Spleen (tissue), 11 donors: ENCODE measurements around the gene HSD11B1L. TPM values are rescaled to one million over a fixed set of nuclear protein-coding genes. Genes with fewer than 3 reads are reported as not detected.
A peak's percentile ranks its signal among the peaks of the same experiment; 100 is the strongest.

ENCODE experiments used
- DNase-seq: peaks from one replicate; pipeline ENCODE4 v3.0.0-alpha.2; 2020
- H3K27ac ChIP-seq, 8 donors: fragments of 200-600 bp; sonication (generic) in 7 of 8; 1 replicate in 4 of 8; 2 replicates in 4 of 8; pipeline versions ENCODE4 v1.5.0 to v1.8.0; 2016 to 2021; ENCODE audit warnings: inconsistent platforms in 4 of 8, mild to moderate bottlenecking in 4 of 8, moderate library complexity in 1 of 8
- H3K27me3 ChIP-seq, 7 donors: fragments of 200-600 bp; sonication (generic) in 6 of 7; replicated peaks in 1 of 7; 1 replicate in 4 of 7; 2 replicates in 3 of 7; pipeline versions ENCODE4 v1.5.0 to v1.8.0; 2016 to 2021; ENCODE audit warnings: inconsistent platforms in 3 of 7, mild to moderate bottlenecking in 1 of 7
- H3K36me3 ChIP-seq, 6 donors: fragments of 200-600 bp; sonication (generic) in 5 of 6; 1 replicate in 4 of 6; 2 replicates in 2 of 6; pipeline versions ENCODE4 v1.5.0 to v1.8.0; 2016 to 2021; ENCODE audit warnings: inconsistent platforms in 2 of 6
- H3K4me1 ChIP-seq, 6 donors: fragments of 200-600 bp; sonication (generic) in 5 of 6; 1 replicate in 3 of 6; 2 replicates in 3 of 6; pipeline versions ENCODE4 v1.5.0 to v1.8.0; 2016 to 2021; ENCODE audit warnings: inconsistent platforms in 3 of 6
- H3K4me3 ChIP-seq, 8 donors: fragments of 200-600 bp; sonication (generic) in 7 of 8; 1 replicate in 4 of 8; 2 replicates in 4 of 8; pipeline versions ENCODE4 v1.5.0 to v1.8.0; 2016 to 2021; ENCODE audit warnings: inconsistent platforms in 4 of 8, mild to moderate bottlenecking in 4 of 8, moderate library complexity in 2 of 8
- H3K9me3 ChIP-seq, 8 donors: fragments of 200-600 bp; sonication (generic) in 7 of 8; 1 replicate in 4 of 8; 2 replicates in 4 of 8; pipeline versions ENCODE4 v1.5.0 to v1.8.0; 2016 to 2021; ENCODE audit warnings: inconsistent platforms in 4 of 8
- POLR2A ChIP-seq, 3 donors: fragments of 450-650 bp; IDR thresholded peaks; one replicate each; pipeline ENCODE4 v1.5.1; 2017; ENCODE audit warnings: antibody characterized with exemption in 3 of 3, mild to moderate bottlenecking in 1 of 3
- POLR2AphosphoS5 ChIP-seq, 3 donors: sonication (generic); formaldehyde crosslinking; IDR thresholded peaks; one replicate each; pipeline ENCODE4 v1.5.1; 2017; ENCODE audit warnings: antibody characterized with exemption in 3 of 3
- WGBS, 5 donors: extraction: QIAGEN DNeasy Blood & Tissue Kit in 3 of 5; methylation state at CpG; one replicate each; pipeline versions ENCODE4 v1.1.5 to v1.1.7; 2013 to 2018; 5-methylcytosine and 5-hydroxymethylcytosine counted together
- intact Hi-C: fragments of 100-400 bp; cut with DNase I; formaldehyde crosslinking; loops from one replicate; pipeline ENCODE4 v1.15.0; 2023; ENCODE audit warnings: low total_unique reads
- polyA plus RNA-seq, 3 donors: library from polyadenylated mRNA; stranded (reverse); fragments of 200-250 nt; gene quantifications; one replicate each; pipeline ENCODE4 v1.2.1, GENCODE V29; 2013
- total RNA-seq, 7 donors: library from RNA; depleted of rRNA in 3 of 7; stranded (reverse); fragments of >200 nt in 3 of 7; fragmentation: NEBNext Ultra II Directional in 4 of 7; extraction: Animal tissue kit (Norgen Biotek cat#: 25700) in 4 of 7; gene quantifications; one replicate each; pipeline versions ENCODE4 v1.1.0 to v1.2.1, GENCODE V29; 2016 to 2021
- TF ChIP-seq, protein P1 (sequence below), 11 experiments: fragments of 200-600 bp in 7 of 11; fragments of 450-650 bp in 4 of 11; sonication (generic) in 4 of 11; IDR thresholded peaks in 8 of 11; conservative IDR thresholded peaks in 3 of 11; 1 replicate in 7 of 11; 2 replicates in 4 of 11; pipeline versions ENCODE4 v1.4.0 to v1.8.0; 2016 to 2021; ENCODE audit warnings: antibody characterized with exemption in 11 of 11, inconsistent platforms in 4 of 11, mild to moderate bottlenecking in 1 of 11
- donor health status: healthy with polysubstance abuse.
- donor health status: DM: no; HTN: no; CAD: no; lungs with moderate emphysema.
- donor health status: DM: no; HTN: no; CAD: no.
- donor health status: Bipolar disorder and iron deficiency.
- donor health status: healthy.
- donor health status: DM: no; HTN: no; CAD: no.
- donor health status: DM: yes; HTN: yes; CAD: no.

HSD11B1L gene
- total and polyA plus RNA-seq, 10 donors, result 1.9 to 8.8 (median 3.6) TPM

DNA sequence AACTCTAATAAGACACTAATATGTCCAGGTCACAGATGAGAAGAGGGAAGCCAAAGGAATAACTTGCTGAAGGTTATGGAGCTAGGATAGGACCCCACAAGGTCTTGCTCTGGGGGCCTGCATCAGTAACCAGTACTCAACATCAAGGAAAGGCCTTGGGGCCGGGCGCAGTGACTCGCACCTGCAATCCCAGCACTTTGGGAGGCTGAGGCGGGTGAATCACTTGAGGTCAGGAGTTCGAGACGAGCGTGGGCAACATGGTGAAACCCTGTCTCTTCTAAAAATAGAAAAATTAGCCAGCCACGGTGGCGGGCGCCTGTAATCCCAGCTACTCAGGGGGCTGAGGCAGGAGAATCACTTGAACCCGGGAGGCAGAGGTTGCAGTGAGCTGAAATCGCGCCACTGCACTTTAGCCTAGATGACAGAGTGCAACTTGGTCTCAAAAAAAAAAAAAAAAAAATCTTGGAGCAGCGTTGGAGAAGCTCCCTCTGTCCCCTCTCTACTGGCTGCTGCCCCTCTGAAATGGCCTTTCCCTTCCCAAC is 37.3 kb downstream of the HSD11B1L start:
- no peak for DNase-seq
- Histone ChIP-seq H3K4me3 (peak overlapping the region in 5 of 8 donors; percentile 79 to 91 (median 90)), H3K9me3 (no peaks in the 10 kb centered on the region), H3K27ac (peak overlapping the region in 2 of 8 donors; percentile 93 to 94), H3K36me3 (peaks cover 0 to 40% (median 13%) of the 10 kb centered on the region in 6 donors), H3K4me1 (peaks cover 18 to 52% (median 37%) of the 10 kb centered on the region in 6 donors), H3K27me3 (no peaks in the 10 kb centered on the region)
- TF ChIP-seq, protein P1, sequence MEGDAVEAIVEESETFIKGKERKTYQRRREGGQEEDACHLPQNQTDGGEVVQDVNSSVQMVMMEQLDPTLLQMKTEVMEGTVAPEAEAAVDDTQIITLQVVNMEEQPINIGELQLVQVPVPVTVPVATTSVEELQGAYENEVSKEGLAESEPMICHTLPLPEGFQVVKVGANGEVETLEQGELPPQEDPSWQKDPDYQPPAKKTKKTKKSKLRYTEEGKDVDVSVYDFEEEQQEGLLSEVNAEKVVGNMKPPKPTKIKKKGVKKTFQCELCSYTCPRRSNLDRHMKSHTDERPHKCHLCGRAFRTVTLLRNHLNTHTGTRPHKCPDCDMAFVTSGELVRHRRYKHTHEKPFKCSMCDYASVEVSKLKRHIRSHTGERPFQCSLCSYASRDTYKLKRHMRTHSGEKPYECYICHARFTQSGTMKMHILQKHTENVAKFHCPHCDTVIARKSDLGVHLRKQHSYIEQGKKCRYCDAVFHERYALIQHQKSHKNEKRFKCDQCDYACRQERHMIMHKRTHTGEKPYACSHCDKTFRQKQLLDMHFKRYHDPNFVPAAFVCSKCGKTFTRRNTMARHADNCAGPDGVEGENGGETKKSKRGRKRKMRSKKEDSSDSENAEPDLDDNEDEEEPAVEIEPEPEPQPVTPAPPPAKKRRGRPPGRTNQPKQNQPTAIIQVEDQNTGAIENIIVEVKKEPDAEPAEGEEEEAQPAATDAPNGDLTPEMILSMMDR (IDR thresholded peaks at IDR 0.05 in 8 of 11, conservative IDR thresholded peaks at IDR 0.05 in 3 of 11), result no peak
- TF ChIP-seq POLR2A (IDR thresholded peaks at IDR 0.05) (no peak), POLR2AphosphoS5 (IDR thresholded peaks at IDR 0.05) (no peak)
- intact Hi-C loops, result no loop called here
- WGBS, 5 donors, result 40 to 71% (median 62%) methylated on average over 14 of the region's 14 CpGs

DNA sequence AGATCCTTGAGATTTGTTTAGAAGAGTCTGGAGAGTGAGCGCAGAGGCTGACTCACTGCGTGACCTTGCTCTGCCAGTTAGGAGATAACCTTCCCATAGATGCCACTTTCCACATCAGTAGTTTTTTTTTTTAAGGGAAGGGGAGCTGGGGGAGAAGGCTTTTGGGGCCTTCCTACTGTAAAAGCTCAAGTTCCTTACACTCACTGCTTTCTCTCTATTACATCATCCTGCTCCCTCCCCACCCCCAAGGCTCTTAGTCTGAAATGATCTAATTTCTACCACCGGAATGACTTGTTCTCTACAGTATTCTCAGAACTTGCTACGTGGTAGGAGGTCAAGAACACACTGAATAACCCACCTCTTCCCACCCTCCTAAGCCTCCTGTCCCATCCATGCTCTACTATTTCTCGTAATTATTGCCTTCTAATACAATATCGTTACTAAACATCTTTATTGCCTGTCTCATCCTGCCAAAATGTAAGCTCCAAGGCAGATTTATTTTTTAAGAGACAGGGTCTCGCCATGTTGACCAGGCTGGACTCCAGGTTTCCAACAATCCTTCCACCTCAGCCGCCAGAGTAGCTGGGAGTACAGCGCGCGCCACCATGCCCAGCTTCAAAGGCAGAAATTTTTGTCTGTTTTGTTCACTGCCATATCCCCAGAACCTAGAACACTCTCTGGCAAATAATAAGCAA is 37.9 kb downstream of the HSD11B1L start:
- DNase-seq, result no peak
- no peaks in the 10 kb centered on the region for H3K27me3 ChIP-seq
- H3K27ac ChIP-seq, result peak overlapping the region in 7 of 8 donors; percentile 92 to 96 (median 93)
- 25 to 39% (median 29%) methylated on average over 11 of the region's 11 CpGs for WGBS, 5 donors
- TF ChIP-seq POLR2AphosphoS5 (IDR thresholded peaks at IDR 0.05), result no peak
- TF ChIP-seq POLR2A (IDR thresholded peaks at IDR 0.05), result no peak
- TF ChIP-seq, protein P1 (IDR thresholded peaks at IDR 0.05 in 8 of 11, conservative IDR thresholded peaks at IDR 0.05 in 3 of 11), result no peak
- H3K4me1 ChIP-seq, result peaks cover 18 to 52% (median 37%) of the 10 kb centered on the region in 6 donors
- H3K36me3 ChIP-seq, result peaks cover 0 to 34% (median 7%) of the 10 kb centered on the region in 6 donors
- peak overlapping the region; percentile 79 to 99 (median 89) for H3K4me3 ChIP-seq
- intact Hi-C loops, result no loop called here
- no peaks in the 10 kb centered on the region for H3K9me3 ChIP-seq

DNA sequence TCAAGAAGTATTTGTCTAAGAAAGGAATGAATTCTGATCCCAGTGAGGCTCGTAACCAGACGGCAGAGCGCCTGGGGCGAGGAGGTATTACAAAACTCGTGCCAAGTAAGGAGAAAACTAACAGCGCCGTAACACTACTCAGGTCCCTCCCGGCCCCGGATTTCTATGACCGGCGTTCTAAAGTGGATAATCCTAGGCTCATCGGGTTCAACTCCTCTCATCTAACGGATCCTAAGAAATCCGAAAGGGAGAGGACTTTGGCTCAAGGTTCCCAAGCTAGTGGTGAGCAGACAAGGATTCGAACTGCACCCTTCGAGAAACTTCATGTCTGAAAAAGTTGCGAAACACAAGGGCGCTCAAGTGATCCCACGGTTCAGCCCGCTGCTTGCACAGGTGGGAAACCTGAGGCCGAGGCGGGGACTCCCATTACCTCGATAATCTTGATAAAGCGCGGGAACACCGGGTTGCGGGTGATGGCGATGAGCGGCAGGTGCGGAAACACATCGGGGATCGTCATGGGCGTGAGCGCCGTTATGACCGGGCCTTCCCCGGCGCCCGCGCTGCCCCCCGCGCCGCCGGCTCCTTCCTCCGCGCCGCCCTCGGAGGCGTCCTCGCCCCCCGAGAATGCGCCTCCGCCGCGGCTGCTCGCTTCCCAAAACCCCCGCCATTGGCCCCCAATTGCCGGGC is 38.6 kb downstream of the HSD11B1L start:
- peak overlapping the region; percentile 79 to 99 (median 89) for H3K4me3 ChIP-seq

More for the DNA sequence above, 38.6 kb downstream of the HSD11B1L start:
- H3K9me3 ChIP-seq, result no peaks in the 10 kb centered on the region
- H3K4me1 ChIP-seq, result peaks cover 18 to 52% (median 37%) of the 10 kb centered on the region in 6 donors
- peak overlapping the region; percentile 91 to 96 (median 93) for H3K27ac ChIP-seq
- WGBS, 5 donors, result 0 to 1% (median 1%) methylated on average over 28 to 58 of the region's 58 CpGs
- DNase-seq, result no peak
- H3K36me3 ChIP-seq, result peaks cover 0 to 27% (median under 1%) of the 10 kb centered on the region in 6 donors
- intact Hi-C loops, result no loop called here
- TF ChIP-seq POLR2A (IDR thresholded peaks at IDR 0.05), result peak in 1 of 3 donors; percentile 8
- TF ChIP-seq, protein P1 (IDR thresholded peaks at IDR 0.05 in 8 of 11, conservative IDR thresholded peaks at IDR 0.05 in 3 of 11), result no peak
- H3K27me3 ChIP-seq, result no peaks in the 10 kb centered on the region
